KOPT-K1 (cell line): ENCODE measurements around the gene SPCS1.

ENCODE experiments used
- H3K27ac ChIP-seq: fragments of 200-600 bp; sonication (generic); 2 replicates; pipeline ENCODE4 v1.5.1; 2016; ENCODE audit warnings: antibody characterized with exemption, mild to moderate bottlenecking, low read depth, low read length; ENCODE audit not compliant: poor library complexity, severe bottlenecking
- H3K36me3 ChIP-seq: fragments of 200-600 bp; sonication (generic); 2 replicates; pipeline ENCODE4 v1.5.1; 2017; ENCODE audit warnings: antibody characterized with exemption, mild to moderate bottlenecking, low read length, moderate library complexity; ENCODE audit not compliant: insufficient read depth
- H3K9me3 ChIP-seq: fragments of 200-600 bp; sonication (generic); 2 replicates; pipeline ENCODE4 v1.5.1; 2017; ENCODE audit warnings: antibody characterized with exemption, low read length, mild to moderate bottlenecking; ENCODE audit not compliant: insufficient read depth, poor library complexity, severe bottlenecking

Gene SPCS1

GRCh38 chr3:52685709-52686691 is 19.9 kb upstream of the SPCS1 start, which contains the start of the genes GNL3 and PBRM1:
TSS of gene GNL3 (plus strand) at chr3:52686032. CDS start at chr3:52686093, 61 bp downstream.
TSS of gene PBRM1 (minus strand) at chr3:52685913.
- peaks cover 71% of the 10 kb centered on the region for H3K36me3 ChIP-seq

GRCh38 chr3:52688266-52688665 is 17.6 kb upstream of the SPCS1 start:
- Histone ChIP-seq H3K9me3 (no peaks in the 10 kb centered on the region), H3K27ac (no peak overlapping the region), H3K36me3 (peaks cover 75% of the 10 kb centered on the region)

More at GRCh38 chr3:52685709-52686691, 19.9 kb upstream of the SPCS1 start, which contains the start of the genes GNL3 and PBRM1:
- Histone ChIP-seq H3K27ac (peak within 1 kb of the TSS; percentile 82), H3K9me3 (no peaks in the 10 kb centered on the region)

- no peaks in the 10 kb centered on the region for H3K9me3 ChIP-seq
- H3K36me3 ChIP-seq, result peaks cover 77% of the 10 kb centered on the region
- no peak overlapping the region for H3K27ac ChIP-seq
Measured at GRCh38 chr3:52689151-52689550, 16.8 kb upstream of the SPCS1 start.

- Histone ChIP-seq H3K27ac (no peak overlapping the region), H3K36me3 (peaks cover 91% of the 10 kb centered on the region), H3K9me3 (no peaks in the 10 kb centered on the region)
Measured at GRCh38 chr3:52690560-52690959, 15.3 kb upstream of the SPCS1 start.

- H3K36me3 ChIP-seq, result peaks cover 100% of the 10 kb centered on the region
- H3K27ac ChIP-seq, result no peak overlapping the region
Measured at GRCh38 chr3:52693071-52693470, 12.8 kb upstream of the SPCS1 start.

GRCh38 chr3:52694528-52695189 is 11.2 kb upstream of the SPCS1 start:
- H3K27ac ChIP-seq, result no peak overlapping the region
- H3K36me3 ChIP-seq, result peaks cover 99% of the 10 kb centered on the region
- no peaks in the 10 kb centered on the region for H3K9me3 ChIP-seq

More at GRCh38 chr3:52693071-52693470, 12.8 kb upstream of the SPCS1 start:
- no peaks in the 10 kb centered on the region for H3K9me3 ChIP-seq

- H3K27ac ChIP-seq, result no peak overlapping the region
- H3K36me3 ChIP-seq, result peaks cover 91% of the 10 kb centered on the region
- no peaks in the 10 kb centered on the region for H3K9me3 ChIP-seq
Measured at GRCh38 chr3:52695798-52696671, 9.9 kb upstream of the SPCS1 start.

- H3K9me3 ChIP-seq, result no peaks in the 10 kb centered on the region
- no peak overlapping the region for H3K27ac ChIP-seq
- peaks cover 81% of the 10 kb centered on the region for H3K36me3 ChIP-seq
Measured at GRCh38 chr3:52696830-52697631, 8.9 kb upstream of the SPCS1 start.

GRCh38 chr3:52697632-52697965 is 8.3 kb upstream of the SPCS1 start:
- Histone ChIP-seq H3K9me3 (no peaks in the 10 kb centered on the region), H3K27ac (no peak overlapping the region)

GRCh38 chr3:52703341-52703740 is 2.6 kb upstream of the SPCS1 start:
- Histone ChIP-seq H3K36me3 (peaks cover 26% of the 10 kb centered on the region), H3K27ac (no peak overlapping the region), H3K9me3 (no peaks in the 10 kb centered on the region)

More at GRCh38 chr3:52697632-52697965, 8.3 kb upstream of the SPCS1 start:
- peaks cover 75% of the 10 kb centered on the region for H3K36me3 ChIP-seq

GRCh38 chr3:52704611-52705437 is 1.1 kb upstream of the SPCS1 start:
- Histone ChIP-seq H3K36me3 (peaks cover 26% of the 10 kb centered on the region), H3K9me3 (no peaks in the 10 kb centered on the region), H3K27ac (peak overlapping the region; percentile 87)

- Histone ChIP-seq H3K27ac (peak overlapping the region; percentile 87), H3K36me3 (peaks cover 27% of the 10 kb centered on the region), H3K9me3 (no peaks in the 10 kb centered on the region)
Measured at GRCh38 chr3:52705438-52705687, 543 bp upstream of the SPCS1 start.

- Histone ChIP-seq H3K9me3 (no peaks in the 10 kb centered on the region), H3K27ac (no peak overlapping the region), H3K36me3 (peaks cover 44% of the 10 kb centered on the region)
Measured at GRCh38 chr3:52707585-52707984, 1.7 kb downstream of the SPCS1 start.
